ENCODE measurements around the gene SELENON. TPM values are rescaled to one million over a fixed set of nuclear protein-coding genes. Genes with fewer than 3 reads are reported as not detected.
A peak's percentile ranks its signal among the peaks of the same experiment; 100 is the strongest.

Gene SELENON
- total RNA-seq, 1 donor from 2014 or later = 95.9 TPM

DNA sequence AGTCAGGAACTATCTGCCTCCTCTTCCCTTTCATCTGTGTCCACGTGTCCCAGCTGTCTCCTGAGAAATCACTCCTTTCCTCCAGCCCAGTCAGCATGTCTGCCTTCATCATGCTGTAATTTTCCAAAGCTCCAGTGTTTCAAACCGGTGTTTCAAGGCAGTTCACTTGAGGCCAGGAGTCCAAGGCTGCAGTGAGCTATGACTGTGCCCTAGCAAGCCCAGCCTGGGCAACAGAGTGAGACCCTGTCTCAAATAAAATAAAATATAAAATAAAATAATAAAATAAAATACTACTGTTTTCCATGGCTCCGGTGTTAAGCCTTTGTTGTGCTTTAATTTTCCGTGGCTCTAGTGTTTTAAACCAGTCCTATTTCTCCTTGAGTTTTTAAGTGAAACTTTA, 7.9 kb upstream of the SELENON start:
- no peak for DNase-seq
- Histone ChIP-seq H3K4me3 (no peak overlapping the region), H3K9me3 (no peaks in the 10 kb centered on the region), H3K27ac (no peak overlapping the region), H3K4me1 (peaks cover 5% of the 10 kb centered on the region), H3K36me3 (peaks cover 2% of the 10 kb centered on the region), H3K27me3 (no peaks in the 10 kb centered on the region)
- intact Hi-C loops (cut with DNase I) = loop anchor here (10.0 kb wide), 1 partner anchor 177 kb away; the partner anchor contains the start of gene MAN1C1
- TF ChIP-seq, protein P1, sequence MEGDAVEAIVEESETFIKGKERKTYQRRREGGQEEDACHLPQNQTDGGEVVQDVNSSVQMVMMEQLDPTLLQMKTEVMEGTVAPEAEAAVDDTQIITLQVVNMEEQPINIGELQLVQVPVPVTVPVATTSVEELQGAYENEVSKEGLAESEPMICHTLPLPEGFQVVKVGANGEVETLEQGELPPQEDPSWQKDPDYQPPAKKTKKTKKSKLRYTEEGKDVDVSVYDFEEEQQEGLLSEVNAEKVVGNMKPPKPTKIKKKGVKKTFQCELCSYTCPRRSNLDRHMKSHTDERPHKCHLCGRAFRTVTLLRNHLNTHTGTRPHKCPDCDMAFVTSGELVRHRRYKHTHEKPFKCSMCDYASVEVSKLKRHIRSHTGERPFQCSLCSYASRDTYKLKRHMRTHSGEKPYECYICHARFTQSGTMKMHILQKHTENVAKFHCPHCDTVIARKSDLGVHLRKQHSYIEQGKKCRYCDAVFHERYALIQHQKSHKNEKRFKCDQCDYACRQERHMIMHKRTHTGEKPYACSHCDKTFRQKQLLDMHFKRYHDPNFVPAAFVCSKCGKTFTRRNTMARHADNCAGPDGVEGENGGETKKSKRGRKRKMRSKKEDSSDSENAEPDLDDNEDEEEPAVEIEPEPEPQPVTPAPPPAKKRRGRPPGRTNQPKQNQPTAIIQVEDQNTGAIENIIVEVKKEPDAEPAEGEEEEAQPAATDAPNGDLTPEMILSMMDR (IDR thresholded peaks at IDR 0.05) = no peak
- no peak for ATAC-seq

DNA sequence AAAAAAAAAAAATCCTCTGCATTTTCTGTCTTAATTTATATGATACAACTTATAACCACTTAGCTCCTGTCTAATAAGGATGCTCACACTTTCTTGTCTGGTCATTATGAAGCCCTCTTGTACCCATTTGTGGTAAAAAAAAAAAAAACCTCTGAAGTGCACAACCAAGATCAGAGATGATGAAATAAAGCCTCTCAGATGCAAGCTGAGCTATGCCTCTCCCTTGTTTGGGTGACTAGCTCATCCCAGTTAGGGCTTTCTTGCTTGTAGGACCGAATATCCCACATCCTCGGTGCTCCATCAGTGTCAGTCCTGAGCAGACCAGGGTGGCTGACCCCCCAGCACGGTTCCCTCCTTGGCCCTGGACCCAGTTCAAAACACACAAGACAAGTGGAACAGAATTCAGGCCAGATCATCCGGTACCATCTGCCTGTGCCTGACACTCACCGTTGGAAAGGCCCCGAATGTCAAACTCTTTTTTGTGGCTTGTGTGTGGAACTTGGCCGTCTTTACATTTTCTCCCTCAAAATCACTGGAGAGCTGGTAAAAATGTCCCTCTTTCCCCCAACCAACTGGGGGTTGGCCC, 6.3 kb upstream of the SELENON start:
- intact Hi-C loops (cut with DNase I) = loop anchor here (10.0 kb wide), 1 partner anchor 179 kb away; the partner anchor contains the start of gene MAN1C1
- H3K36me3 ChIP-seq = no peaks in the 10 kb centered on the region
- no peak overlapping the region for H3K4me3 ChIP-seq
- no peaks in the 10 kb centered on the region for H3K27me3 ChIP-seq
- H3K27ac ChIP-seq = no peak overlapping the region
- TF ChIP-seq, protein P1 (IDR thresholded peaks at IDR 0.05) = no peak
- ATAC-seq (no peak), DNase-seq (no peak)
- no peaks in the 10 kb centered on the region for H3K9me3 ChIP-seq
- peaks cover 15% of the 10 kb centered on the region for H3K4me1 ChIP-seq

DNA sequence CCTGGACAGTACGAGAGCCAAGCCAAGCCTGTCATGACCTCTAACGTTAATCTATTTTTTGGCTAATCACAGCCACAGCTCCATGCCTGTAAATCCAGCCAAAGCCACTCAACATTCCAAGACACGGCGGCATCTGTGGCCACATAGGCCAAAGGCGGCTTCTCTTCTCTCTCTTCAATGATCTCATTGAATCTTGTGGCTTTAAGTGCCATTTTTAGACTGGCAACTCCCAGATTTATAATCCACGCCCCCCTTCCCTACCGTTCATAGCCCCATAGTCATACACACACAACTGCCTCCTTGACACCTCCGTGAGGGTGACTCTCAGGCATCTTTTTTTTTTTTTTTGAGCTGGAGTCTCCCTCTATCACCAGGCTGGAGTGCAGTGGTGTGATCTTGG, 5.7 kb upstream of the SELENON start:
- peaks cover 21% of the 10 kb centered on the region for H3K4me1 ChIP-seq
- no peak overlapping the region for H3K4me3 ChIP-seq
- ATAC-seq = peak; percentile 6
- TF ChIP-seq, protein P1 (IDR thresholded peaks at IDR 0.05) = no peak
- no peak for DNase-seq
- no peaks in the 10 kb centered on the region for H3K9me3 ChIP-seq
- intact Hi-C loops (cut with DNase I) = loop anchor here (10.0 kb wide), 1 partner anchor 180 kb away; the partner anchor contains the start of gene MAN1C1
- H3K27me3 ChIP-seq = no peaks in the 10 kb centered on the region
- no peaks in the 10 kb centered on the region for H3K36me3 ChIP-seq
- no peak overlapping the region for H3K27ac ChIP-seq

DNA sequence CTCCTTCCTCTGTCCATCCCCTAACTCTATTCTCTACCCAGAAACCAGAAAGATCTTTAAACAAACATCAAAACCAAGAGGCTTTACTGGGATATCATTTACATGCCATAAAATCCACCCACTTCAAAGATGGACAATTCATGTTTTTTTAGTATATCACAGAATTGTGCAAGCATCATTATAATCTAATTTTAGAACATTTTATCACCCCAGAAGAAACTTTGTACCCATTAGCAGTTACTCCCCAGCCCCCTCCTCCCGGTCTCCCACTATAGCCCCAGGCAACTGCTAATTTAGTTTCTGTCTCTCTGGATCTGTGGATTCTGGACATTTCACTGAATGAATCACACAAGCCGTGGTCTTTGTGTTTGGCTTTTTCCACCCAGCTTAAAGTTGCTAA, 4.8 kb upstream of the SELENON start:
- TF ChIP-seq, protein P1 (IDR thresholded peaks at IDR 0.05) = no peak
- DNase-seq (no peak), ATAC-seq (no peak)
- Histone ChIP-seq H3K27me3 (no peaks in the 10 kb centered on the region), H3K36me3 (no peaks in the 10 kb centered on the region), H3K27ac (no peak overlapping the region), H3K4me1 (peaks cover 26% of the 10 kb centered on the region), H3K9me3 (no peaks in the 10 kb centered on the region), H3K4me3 (no peak overlapping the region)
- intact Hi-C loops (cut with DNase I) = loop anchor here (10.0 kb wide), 1 partner anchor 180 kb away; the partner anchor contains the start of gene MAN1C1

DNA sequence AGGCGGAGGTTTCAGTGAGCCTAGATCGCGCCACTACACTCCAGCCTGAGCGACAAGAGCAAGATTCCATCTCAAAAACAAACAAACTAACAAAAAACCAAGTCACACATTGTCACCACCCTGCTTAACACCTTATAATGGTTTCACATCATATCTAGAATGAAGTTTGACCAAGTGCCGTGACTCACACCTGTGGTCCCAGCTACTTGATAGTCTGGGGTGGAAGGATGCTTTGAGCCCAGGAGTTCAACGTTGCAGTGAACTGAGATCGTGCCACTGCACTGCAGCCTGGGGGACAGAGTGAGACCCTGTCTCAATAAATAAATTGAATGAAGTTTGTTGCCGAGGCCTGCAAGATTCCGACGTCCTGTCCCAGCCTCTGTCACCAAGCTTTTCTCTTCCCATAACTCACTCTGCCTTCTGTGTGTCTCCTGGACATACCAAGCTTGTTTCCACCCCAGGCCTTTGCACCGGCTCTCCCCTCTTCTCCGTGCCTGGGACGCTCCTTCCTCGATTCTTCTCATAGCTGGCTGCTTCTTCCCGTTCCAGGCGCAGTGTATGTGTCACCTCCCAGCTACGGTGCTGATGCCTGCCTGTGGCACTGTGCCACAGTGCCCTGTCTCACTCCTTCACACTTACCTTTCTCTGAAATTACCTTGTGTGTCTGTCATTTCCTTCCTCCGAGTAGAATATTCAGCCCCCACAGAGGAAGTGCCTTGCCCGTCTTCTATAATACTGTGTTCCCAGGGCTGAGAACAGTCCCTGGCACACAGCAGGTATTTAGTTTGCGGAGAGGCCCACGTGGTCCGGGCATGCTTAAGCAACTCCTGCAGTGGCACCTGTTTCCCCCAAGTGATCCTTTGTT, 3.8 kb upstream of the SELENON start:
- H3K4me3 ChIP-seq = peak overlapping the region; percentile 14
- TF ChIP-seq, protein P1 (IDR thresholded peaks at IDR 0.05) = no peak
- peak; percentile 61 for ATAC-seq
- H3K27ac ChIP-seq = peak overlapping the region; percentile 44
- intact Hi-C loops (cut with DNase I) = loop anchor here (10.0 kb wide), 1 partner anchor 181 kb away; the partner anchor contains the start of gene MAN1C1
- H3K27me3 ChIP-seq = no peaks in the 10 kb centered on the region
- peaks cover 32% of the 10 kb centered on the region for H3K4me1 ChIP-seq
- H3K9me3 ChIP-seq = no peaks in the 10 kb centered on the region
- no peaks in the 10 kb centered on the region for H3K36me3 ChIP-seq
- peak; percentile 82 for DNase-seq
